NOMO-1 treated with DMSO at 0.1 percent for 48 hours (cell line): ENCODE data around the gene AP2A2.

Source experiments
- DNase-seq: peaks from one replicate; lab custom pipeline; 2025; ENCODE audit not compliant: unreplicated experiment; lab: John Stamatoyannopoulos, UW

The AP2A2 gene

GRCh38 chr11:1052133-1053011 lies 126.7 kb downstream of the AP2A2 start:
- DNase-seq, result no peak

GRCh38 chr11:1053121-1053901 lies 127.6 kb downstream of the AP2A2 start:
- DNase-seq, result no peak

- no peak for DNase-seq
Measured at GRCh38 chr11:1054143-1055108, 128.8 kb downstream of the AP2A2 start.

GRCh38 chr11:1055109-1055703 lies 129.5 kb downstream of the AP2A2 start:
- DNase-seq, result no peak

GRCh38 chr11:1055990-1056771 lies 130.5 kb downstream of the AP2A2 start:
- DNase-seq, result no peak

- DNase-seq, result no peak
Measured at GRCh38 chr11:1057806-1058205, 132.1 kb downstream of the AP2A2 start.

- DNase-seq, result no peak
Measured at GRCh38 chr11:1059759-1060158, 134.1 kb downstream of the AP2A2 start.

GRCh38 chr11:1060410-1060809 lies 134.7 kb downstream of the AP2A2 start:
- DNase-seq, result no peak

- no peak for DNase-seq
Measured at GRCh38 chr11:1060852-1061616, 135.4 kb downstream of the AP2A2 start.
